Stomach (tissue), 4 donors: ENCODE measurements around the gene HRH1.

ENCODE experiments used
- EP300 ChIP-seq: sonication (generic); formaldehyde crosslinking; IDR thresholded peaks from one replicate; pipeline ENCODE4 v1.6.1; 2017; ENCODE audit warnings: antibody characterized with exemption
- POLR2A ChIP-seq, 4 donors: fragments of 450-650 bp; IDR thresholded peaks; one replicate each; pipeline ENCODE4 v1.6.1; 2016; ENCODE audit warnings: antibody characterized with exemption in 4 of 4, control low read depth in 2 of 4, mild to moderate bottlenecking in 1 of 4, moderate library complexity in 1 of 4
- POLR2AphosphoS5 ChIP-seq, 3 donors: sonication (generic); formaldehyde crosslinking; IDR thresholded peaks; one replicate each; pipeline ENCODE4 v1.6.1; 2016; ENCODE audit warnings: antibody characterized with exemption in 3 of 3
- TF ChIP-seq, protein P1 (sequence below), 7 experiments: fragments of 450-650 bp in 4 of 7; fragments of 200-600 bp in 3 of 7; sonication (generic) in 3 of 7; IDR thresholded peaks; one replicate each; pipeline ENCODE4 v1.5.1; 2016 to 2019; ENCODE audit warnings: antibody characterized with exemption in 7 of 7, control low read depth in 2 of 7, mild to moderate bottlenecking in 1 of 7

DNA sequence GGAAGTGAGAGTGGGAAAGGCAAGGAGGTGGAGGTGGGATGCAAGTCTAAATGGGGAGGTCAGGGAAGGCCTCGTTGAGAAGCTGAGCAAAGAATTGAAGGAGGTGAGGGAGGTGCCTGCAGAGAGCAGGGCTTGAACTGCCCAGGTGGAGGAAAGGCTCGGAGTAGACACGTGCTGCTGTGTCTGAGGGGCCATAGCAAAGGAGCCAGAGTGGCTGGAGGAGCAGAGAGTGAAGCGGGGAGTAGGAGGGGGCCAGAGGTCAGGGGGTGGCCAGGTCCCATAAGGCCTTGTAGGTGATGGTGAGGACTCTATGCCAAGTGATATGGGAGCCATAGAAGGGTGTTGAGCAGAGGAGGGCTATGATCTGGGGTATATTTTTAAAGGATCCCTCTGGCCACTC is 21.4 kb upstream of the HRH1 start:
- TF ChIP-seq POLR2A (IDR thresholded peaks at IDR 0.05) (no peak), POLR2AphosphoS5 (IDR thresholded peaks at IDR 0.05) (no peak), EP300 (no peak)
- TF ChIP-seq, protein P1, sequence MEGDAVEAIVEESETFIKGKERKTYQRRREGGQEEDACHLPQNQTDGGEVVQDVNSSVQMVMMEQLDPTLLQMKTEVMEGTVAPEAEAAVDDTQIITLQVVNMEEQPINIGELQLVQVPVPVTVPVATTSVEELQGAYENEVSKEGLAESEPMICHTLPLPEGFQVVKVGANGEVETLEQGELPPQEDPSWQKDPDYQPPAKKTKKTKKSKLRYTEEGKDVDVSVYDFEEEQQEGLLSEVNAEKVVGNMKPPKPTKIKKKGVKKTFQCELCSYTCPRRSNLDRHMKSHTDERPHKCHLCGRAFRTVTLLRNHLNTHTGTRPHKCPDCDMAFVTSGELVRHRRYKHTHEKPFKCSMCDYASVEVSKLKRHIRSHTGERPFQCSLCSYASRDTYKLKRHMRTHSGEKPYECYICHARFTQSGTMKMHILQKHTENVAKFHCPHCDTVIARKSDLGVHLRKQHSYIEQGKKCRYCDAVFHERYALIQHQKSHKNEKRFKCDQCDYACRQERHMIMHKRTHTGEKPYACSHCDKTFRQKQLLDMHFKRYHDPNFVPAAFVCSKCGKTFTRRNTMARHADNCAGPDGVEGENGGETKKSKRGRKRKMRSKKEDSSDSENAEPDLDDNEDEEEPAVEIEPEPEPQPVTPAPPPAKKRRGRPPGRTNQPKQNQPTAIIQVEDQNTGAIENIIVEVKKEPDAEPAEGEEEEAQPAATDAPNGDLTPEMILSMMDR (IDR thresholded peaks at IDR 0.05), result no peak
